ENCODE results near the gene TMEM259.

The TMEM259 gene

DNA sequence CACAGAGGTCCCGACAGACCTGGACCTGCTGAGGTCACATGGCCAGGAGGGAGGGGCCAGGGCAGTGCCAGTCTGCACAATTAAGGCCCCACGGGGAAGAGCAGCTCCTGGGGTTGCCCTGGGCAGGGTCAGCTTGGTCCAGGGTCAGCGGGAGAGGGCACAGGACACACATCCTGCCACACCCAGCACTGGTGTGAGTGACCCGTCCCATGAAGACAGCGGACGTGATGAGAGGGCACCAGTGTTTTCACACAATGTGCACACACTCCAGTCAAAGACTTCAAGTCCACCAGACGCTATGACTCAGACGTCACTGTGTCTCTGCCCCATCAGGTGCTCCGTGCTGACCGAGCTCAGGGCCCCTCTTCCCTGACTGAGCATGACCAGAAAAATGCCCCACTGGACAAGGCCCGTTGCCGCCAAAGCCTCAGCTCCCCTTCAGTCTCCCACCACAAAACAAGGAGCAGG lies 4.2 kb downstream of the TMEM259 start:
- peak; percentile 69 for DNase-seq (ENCODE audit: low read depth)
- no peak overlapping the region for H3K4me3 ChIP-seq (ENCODE audit: low read depth, low read length)
- TF ChIP-seq, protein P1, sequence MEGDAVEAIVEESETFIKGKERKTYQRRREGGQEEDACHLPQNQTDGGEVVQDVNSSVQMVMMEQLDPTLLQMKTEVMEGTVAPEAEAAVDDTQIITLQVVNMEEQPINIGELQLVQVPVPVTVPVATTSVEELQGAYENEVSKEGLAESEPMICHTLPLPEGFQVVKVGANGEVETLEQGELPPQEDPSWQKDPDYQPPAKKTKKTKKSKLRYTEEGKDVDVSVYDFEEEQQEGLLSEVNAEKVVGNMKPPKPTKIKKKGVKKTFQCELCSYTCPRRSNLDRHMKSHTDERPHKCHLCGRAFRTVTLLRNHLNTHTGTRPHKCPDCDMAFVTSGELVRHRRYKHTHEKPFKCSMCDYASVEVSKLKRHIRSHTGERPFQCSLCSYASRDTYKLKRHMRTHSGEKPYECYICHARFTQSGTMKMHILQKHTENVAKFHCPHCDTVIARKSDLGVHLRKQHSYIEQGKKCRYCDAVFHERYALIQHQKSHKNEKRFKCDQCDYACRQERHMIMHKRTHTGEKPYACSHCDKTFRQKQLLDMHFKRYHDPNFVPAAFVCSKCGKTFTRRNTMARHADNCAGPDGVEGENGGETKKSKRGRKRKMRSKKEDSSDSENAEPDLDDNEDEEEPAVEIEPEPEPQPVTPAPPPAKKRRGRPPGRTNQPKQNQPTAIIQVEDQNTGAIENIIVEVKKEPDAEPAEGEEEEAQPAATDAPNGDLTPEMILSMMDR (conservative IDR thresholded peaks at IDR 0.05; ENCODE audit: low read depth, low read length), result no peak

- DNase-seq (ENCODE audit: low read depth), result no peak
- no peak overlapping the region for H3K4me3 ChIP-seq (ENCODE audit: low read depth, low read length)
These were observed 4.9 kb downstream of the TMEM259 start for GRCh38 chr19:1015782-1016646.

GRCh38 chr19:1015061-1015781 lies 5.7 kb downstream of the TMEM259 start:
- no peak for DNase-seq (ENCODE audit: low read depth)
- H3K4me3 ChIP-seq (ENCODE audit: low read depth, low read length), result no peak overlapping the region
- TF ChIP-seq, protein P1 (conservative IDR thresholded peaks at IDR 0.05; ENCODE audit: low read depth, low read length), result no peak

More at GRCh38 chr19:1015782-1016646, 4.9 kb downstream of the TMEM259 start:
- TF ChIP-seq, protein P1 (conservative IDR thresholded peaks at IDR 0.05; ENCODE audit: low read depth, low read length), result no peak

DNA sequence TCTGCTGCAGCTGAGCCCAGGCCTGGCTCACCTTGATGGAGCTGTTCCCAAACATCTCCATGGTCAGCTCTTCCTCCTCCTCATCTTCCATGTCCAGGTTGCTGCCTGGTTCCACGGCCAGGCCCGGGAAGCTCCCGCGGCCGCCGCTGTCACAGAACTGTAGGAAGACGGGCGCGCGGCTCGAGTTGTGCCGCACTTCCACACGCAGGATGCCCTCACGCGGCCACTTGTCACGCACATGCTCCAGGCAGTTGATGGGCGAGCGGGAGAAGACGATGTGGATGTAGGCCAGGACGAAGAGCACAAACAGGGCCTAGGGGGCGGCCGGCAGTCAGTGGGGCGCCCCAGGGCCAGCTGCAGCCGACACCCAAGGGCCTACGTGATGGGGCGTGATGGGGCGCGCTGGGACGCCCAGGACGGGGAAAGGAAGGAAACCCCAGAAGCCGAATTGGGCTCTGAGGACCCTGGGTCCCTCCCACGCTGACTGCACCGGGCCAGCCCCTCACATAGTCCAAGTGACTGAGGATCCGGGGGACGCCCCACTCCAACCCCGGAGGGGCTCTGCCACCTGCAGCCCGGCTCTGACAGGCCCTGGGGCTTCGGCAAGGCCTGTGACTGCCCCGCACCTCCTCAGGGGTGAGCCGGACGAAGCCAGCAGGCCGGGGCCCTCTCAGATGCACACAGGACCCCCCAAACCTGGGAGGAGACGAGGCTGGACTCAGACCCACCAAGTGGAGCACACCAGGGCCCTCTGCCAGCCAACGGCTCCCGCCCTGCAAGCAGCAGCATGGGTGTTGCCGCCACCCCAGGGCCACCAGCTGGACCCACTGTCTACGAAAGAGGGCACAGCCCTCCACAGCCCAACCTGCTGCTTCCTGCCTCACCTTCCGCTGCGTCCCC lies 6.5 kb downstream of the TMEM259 start:
- no peak for DNase-seq (ENCODE audit: low read depth)
- H3K4me3 ChIP-seq (ENCODE audit: low read depth, low read length), result no peak overlapping the region
- TF ChIP-seq, protein P1 (conservative IDR thresholded peaks at IDR 0.05; ENCODE audit: low read depth, low read length), result no peak

- TF ChIP-seq, protein P1 (conservative IDR thresholded peaks at IDR 0.05; ENCODE audit: low read depth, low read length), result no peak
- H3K4me3 ChIP-seq (ENCODE audit: low read depth, low read length), result no peak overlapping the region
- DNase-seq (ENCODE audit: low read depth), result no peak
These were observed 7.7 kb downstream of the TMEM259 start for GRCh38 chr19:1013218-1013617.

DNA sequence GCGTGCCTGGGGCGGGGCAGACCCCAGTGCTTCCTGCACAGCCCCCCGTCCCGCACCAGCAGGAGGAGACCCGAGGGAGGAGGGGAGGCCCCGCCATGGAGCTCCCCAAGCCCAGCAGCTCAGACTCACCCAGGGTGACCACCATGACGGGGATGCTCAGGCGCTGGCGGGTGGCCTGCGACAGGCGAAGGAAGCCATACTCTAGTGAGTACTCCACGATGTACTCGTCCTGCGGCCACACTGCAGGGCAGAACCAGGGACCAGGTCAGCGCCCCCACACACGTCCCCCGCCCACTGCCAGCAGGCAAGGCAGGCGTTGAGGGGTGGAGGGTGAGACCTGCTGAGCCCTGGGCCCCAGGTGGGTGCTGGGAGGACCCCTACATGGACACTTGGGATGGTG lies 8.6 kb downstream of the TMEM259 start:
- H3K4me3 ChIP-seq (ENCODE audit: low read depth, low read length), result no peak overlapping the region
- no peak for DNase-seq (ENCODE audit: low read depth)
- TF ChIP-seq, protein P1 (conservative IDR thresholded peaks at IDR 0.05; ENCODE audit: low read depth, low read length), result no peak
